Neuronal stem cell (in vitro differentiated cells): ENCODE results near the gene HOXA13.

Experiments
- DNase-seq: peaks from one replicate; pipeline ENCODE4 v3.0.0-alpha.2; 2013; ENCODE audit warnings: low spot score
- H2AFZ ChIP-seq: one replicate; pipeline ENCODE4 v1.6.1; 2013; ENCODE audit warnings: mild to moderate bottlenecking, low read length, inconsistent platforms
- H2AK5ac ChIP-seq: 2 replicates; pipeline ENCODE4 v1.6.1; 2013; ENCODE audit warnings: low read depth, mild to moderate bottlenecking, inconsistent platforms, low read length, moderate library complexity, mixed read lengths
- H2BK120ac ChIP-seq: 2 replicates; pipeline ENCODE4 v1.6.1; 2013; ENCODE audit warnings: low read depth, mild to moderate bottlenecking, inconsistent platforms, low read length, moderate library complexity, mixed read lengths
- H2BK12ac ChIP-seq: one replicate; pipeline ENCODE4 v1.6.1; 2013; ENCODE audit warnings: low read length, inconsistent platforms
- H2BK15ac ChIP-seq: 2 replicates; pipeline ENCODE4 v1.6.1; 2013; ENCODE audit warnings: mild to moderate bottlenecking, low read length, inconsistent platforms, mixed read lengths
- H2BK5ac ChIP-seq: one replicate; pipeline ENCODE4 v1.6.1; 2013; ENCODE audit warnings: inconsistent platforms, mild to moderate bottlenecking, low read length, moderate library complexity
- H3K14ac ChIP-seq: one replicate; pipeline ENCODE4 v1.6.1; 2013; ENCODE audit warnings: low read length, inconsistent platforms
- H3K18ac ChIP-seq: 2 replicates; pipeline ENCODE4 v1.6.1; 2013; ENCODE audit warnings: low read length, inconsistent platforms
- H3K23ac ChIP-seq: 2 replicates; pipeline ENCODE4 v1.6.1; 2013; ENCODE audit warnings: low read depth, mild to moderate bottlenecking, mixed read lengths, low read length, inconsistent platforms; ENCODE audit not compliant: poor library complexity
- H3K27ac ChIP-seq: replicated peaks from 3 replicates; pipeline ENCODE4 v1.5.1; 2013; ENCODE audit warnings: low read length, inconsistent platforms
- H3K27me3 ChIP-seq, 3 experiments: 2 replicates each; pipeline ENCODE4 v1.6.1; 2013; ENCODE audit warnings: low read length in 3 of 3, mild to moderate bottlenecking in 2 of 3, inconsistent platforms in 1 of 3, low read depth in 1 of 3, mixed read lengths in 1 of 3, moderate library complexity in 1 of 3; ENCODE audit not compliant: control insufficient read depth in 3 of 3, insufficient read depth in 3 of 3
- H3K36me3 ChIP-seq, 2 donors: replicated peaks in 1 of 2; 2 replicates each; pipeline ENCODE4 v1.6.1; 2013; ENCODE audit warnings: low read length in 2 of 2; ENCODE audit not compliant: control insufficient read depth in 2 of 2, insufficient read depth in 2 of 2
- H3K4ac ChIP-seq: 2 replicates; pipeline ENCODE4 v1.6.1; 2013; ENCODE audit warnings: inconsistent platforms, mild to moderate bottlenecking, low read length, moderate library complexity
- H3K4me1 ChIP-seq, 2 donors: 1 replicate in 1 of 2; 2 replicates in 1 of 2; pipeline ENCODE4 v1.6.1; 2013; ENCODE audit warnings: low read length in 2 of 2, low read depth in 1 of 2; ENCODE audit not compliant: control insufficient read depth in 2 of 2, insufficient read depth in 1 of 2
- H3K4me2 ChIP-seq: one replicate; pipeline ENCODE4 v1.6.1; 2013; ENCODE audit warnings: mild to moderate bottlenecking, low read length, inconsistent platforms; ENCODE audit not compliant: insufficient read depth, poor library complexity, severe bottlenecking
- H3K4me3 ChIP-seq, 2 donors: 2 replicates each; pipeline ENCODE4 v1.5.1; 2013; ENCODE audit warnings: low read length in 2 of 2, mild to moderate bottlenecking in 2 of 2, inconsistent platforms in 1 of 2, moderate library complexity in 1 of 2
- H3K79me1 ChIP-seq: one replicate; pipeline ENCODE4 v1.6.1; 2013; ENCODE audit warnings: low read depth, mild to moderate bottlenecking, inconsistent platforms, low read length, moderate library complexity
- H3K9ac ChIP-seq: one replicate; pipeline ENCODE4 v1.6.1; 2013; ENCODE audit warnings: mild to moderate bottlenecking, low read depth, low read length, inconsistent platforms; ENCODE audit not compliant: poor library complexity
- H3K9me3 ChIP-seq, 2 donors: replicated peaks in 1 of 2; 2 replicates each; pipeline versions ENCODE3 to v1.6.1; 2013; ENCODE audit warnings: low read length in 2 of 2, mild to moderate bottlenecking in 2 of 2, inconsistent platforms in 1 of 2, low read depth in 1 of 2, mixed read lengths in 1 of 2, moderate library complexity in 1 of 2; ENCODE audit not compliant: control insufficient read depth in 2 of 2, insufficient read depth in 1 of 2
- H4K8ac ChIP-seq: one replicate; pipeline ENCODE4 v1.6.1; 2013; ENCODE audit warnings: low read depth, mild to moderate bottlenecking, inconsistent platforms, low read length, moderate library complexity
- H4K91ac ChIP-seq: one replicate; pipeline ENCODE4 v1.6.1; 2013; ENCODE audit warnings: low read length, low read depth, mild to moderate bottlenecking, inconsistent platforms; ENCODE audit not compliant: poor library complexity
- WGBS, 2 donors: extraction: QIAGEN DNeasy Blood & Tissue Kit; methylation state at CpG; one replicate each; pipeline ENCODE4 v1.1.7; 2013; ENCODE audit warnings: missing lambda C conversion rate in 2 of 2, mixed read lengths in 1 of 2; ENCODE audit not compliant: insufficient read length in 2 of 2, insufficient replicate concordance in 1 of 2; ENCODE audit errors: extremely low coverage in 2 of 2; 5-methylcytosine and 5-hydroxymethylcytosine counted together

Gene HOXA13

DNA sequence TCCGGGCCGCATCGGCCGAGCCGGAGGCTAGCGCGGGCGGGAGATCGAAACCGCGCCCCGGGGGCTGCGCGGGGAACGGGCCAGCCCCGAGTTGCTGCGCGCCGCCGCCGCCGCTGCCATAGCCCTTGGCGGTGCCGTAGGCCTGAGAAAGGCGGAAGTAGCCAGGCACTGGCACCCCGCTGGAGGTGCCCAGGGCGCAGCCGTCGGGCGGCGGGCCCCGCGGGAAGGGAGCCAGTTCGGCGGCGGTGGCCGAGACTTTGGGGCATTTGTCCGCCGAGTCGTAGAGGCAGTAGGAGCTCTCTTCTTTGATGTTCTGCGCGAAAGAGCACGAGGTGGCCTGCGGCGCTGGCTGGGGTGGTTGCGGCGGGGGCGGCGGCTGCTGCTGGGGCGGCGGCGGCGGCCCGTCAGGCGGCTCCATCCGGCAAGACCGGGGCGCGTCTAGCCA is 26.4 kb downstream of the HOXA13 start:
- no peak overlapping the region for H2BK15ac ChIP-seq
- H4K8ac ChIP-seq, result no peak overlapping the region
- peaks cover 0 to 16% of the 10 kb centered on the region in 2 donors for H3K9me3 ChIP-seq
- H3K27me3 ChIP-seq, result peaks cover 75 to 99% (median 94%) of the 10 kb centered on the region in 3 experiments
- H3K4me2 ChIP-seq, result no peak overlapping the region
- H3K14ac ChIP-seq, result no peak overlapping the region
- H3K79me1 ChIP-seq, result no peaks in the 10 kb centered on the region
- no peak overlapping the region for H3K4ac ChIP-seq
- no peak overlapping the region for H4K91ac ChIP-seq
- no peak overlapping the region for H2AK5ac ChIP-seq
- no peaks in the 10 kb centered on the region for H3K36me3 ChIP-seq
- no peaks in the 10 kb centered on the region for H3K4me1 ChIP-seq
- H2BK12ac ChIP-seq, result no peak overlapping the region
- no CpG with 5 or more reads among the region's 59 CpGs for WGBS, 2 donors
- peak overlapping the region; percentile 85 for H2AFZ ChIP-seq
- H3K23ac ChIP-seq, result peak overlapping the region; percentile 80
- H3K27ac ChIP-seq, result no peak overlapping the region
- H3K18ac ChIP-seq, result no peak overlapping the region
- DNase-seq, result no peak
- no peak overlapping the region for H3K4me3 ChIP-seq
- no peak overlapping the region for H3K9ac ChIP-seq
- H2BK5ac ChIP-seq, result peak overlapping the region; percentile 39
- no peak overlapping the region for H2BK120ac ChIP-seq

DNA sequence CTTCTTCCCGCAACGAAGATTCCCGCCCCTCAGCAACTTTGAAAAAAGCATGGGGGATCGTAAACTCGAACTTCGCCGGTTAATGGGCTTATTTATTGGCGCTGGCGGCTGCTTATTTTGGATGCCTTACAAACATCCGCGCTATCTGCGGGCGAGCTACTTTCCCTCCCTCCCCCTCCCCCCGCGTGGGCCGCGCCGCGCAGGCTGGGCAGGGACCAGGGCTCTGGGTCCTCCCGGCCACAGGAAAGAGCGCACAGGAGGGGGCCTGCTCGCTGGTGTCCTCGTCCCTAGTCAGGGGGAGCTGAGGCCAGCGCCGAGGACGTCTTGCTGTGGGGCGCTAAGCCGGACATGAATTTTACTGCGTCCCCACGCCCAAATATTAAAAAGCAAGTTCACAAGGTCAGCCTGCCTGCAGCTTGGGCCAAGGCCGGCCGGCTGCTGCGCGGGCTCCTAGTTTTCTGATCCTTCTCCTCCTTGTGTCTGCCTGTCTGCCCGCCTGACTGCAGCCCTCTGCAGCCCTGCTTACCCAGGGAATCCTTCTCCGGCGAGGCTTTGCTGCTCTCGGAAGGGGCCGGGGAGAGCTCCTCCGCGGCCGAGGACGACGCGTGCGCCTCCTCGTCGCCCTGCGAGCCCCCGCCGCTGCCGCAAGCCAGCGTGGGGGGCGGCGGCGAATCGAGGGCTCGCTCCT is 26.9 kb downstream of the HOXA13 start:
- Histone ChIP-seq H3K79me1 (no peaks in the 10 kb centered on the region), H3K9ac (no peak overlapping the region), H3K4me1 (no peaks in the 10 kb centered on the region), H2BK15ac (no peak overlapping the region), H3K23ac (peak overlapping the region; percentile 70), H3K27me3 (peaks cover 80 to 99% (median 94%) of the 10 kb centered on the region in 3 experiments), H4K91ac (no peak overlapping the region), H3K9me3 (peaks cover 0 to 16% of the 10 kb centered on the region in 2 donors), H3K4ac (no peak overlapping the region), H3K18ac (no peak overlapping the region), H2AFZ (peak overlapping the region; percentile 85), H3K4me3 (no peak overlapping the region), H2BK120ac (no peak overlapping the region), H2BK12ac (no peak overlapping the region), H4K8ac (no peak overlapping the region), H3K27ac (no peak overlapping the region), H3K14ac (no peak overlapping the region), H2BK5ac (no peak overlapping the region), H3K36me3 (no peaks in the 10 kb centered on the region), H3K4me2 (peak overlapping the region; percentile 11), H2AK5ac (no peak overlapping the region)
- no CpG with 5 or more reads among the region's 58 CpGs for WGBS, 2 donors
- no peak for DNase-seq

DNA sequence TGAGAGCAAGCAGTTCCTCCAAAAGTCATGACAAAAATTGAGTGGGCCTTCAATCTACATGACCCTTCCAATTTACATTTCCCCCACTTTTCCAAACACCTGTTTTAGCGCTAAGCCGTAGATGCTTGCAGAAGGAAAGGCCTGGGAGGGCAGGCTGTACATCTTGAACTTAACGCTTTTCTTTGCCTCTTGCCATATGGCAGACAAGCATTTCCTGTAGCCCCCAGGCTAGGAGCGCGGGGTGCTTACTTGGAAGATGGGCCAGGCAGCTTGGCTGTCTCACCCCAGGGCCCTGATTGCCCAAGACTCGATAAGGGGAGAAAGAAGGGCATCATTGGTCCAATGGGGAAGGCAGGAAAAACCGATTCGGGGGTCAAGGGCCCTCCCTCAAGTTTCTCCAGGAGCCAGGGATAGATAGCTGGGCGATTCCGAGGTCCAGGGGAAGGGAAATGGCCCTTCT is 27.5 kb downstream of the HOXA13 start:
- no peak overlapping the region for H3K27ac ChIP-seq
- H3K14ac ChIP-seq, result no peak overlapping the region
- no peak overlapping the region for H3K4ac ChIP-seq
- H3K27me3 ChIP-seq, result peaks cover 81 to 99% (median 94%) of the 10 kb centered on the region in 3 experiments
- H3K79me1 ChIP-seq, result no peaks in the 10 kb centered on the region
- H2BK5ac ChIP-seq, result no peak overlapping the region
- H3K36me3 ChIP-seq, result no peaks in the 10 kb centered on the region
- no peaks in the 10 kb centered on the region for H3K4me1 ChIP-seq
- no peak for DNase-seq
- no peak overlapping the region for H3K9ac ChIP-seq
- no peak overlapping the region for H2BK12ac ChIP-seq
- no peak overlapping the region for H2AFZ ChIP-seq
- H4K91ac ChIP-seq, result no peak overlapping the region
- no peak overlapping the region for H3K23ac ChIP-seq
- H2BK15ac ChIP-seq, result no peak overlapping the region
- no peak overlapping the region for H2AK5ac ChIP-seq
- H2BK120ac ChIP-seq, result no peak overlapping the region
- H3K4me2 ChIP-seq, result no peak overlapping the region
- WGBS, 2 donors, result no CpG with 5 or more reads among the region's 10 CpGs
- no peak overlapping the region for H3K4me3 ChIP-seq
- peaks cover 0 to 16% of the 10 kb centered on the region in 2 donors for H3K9me3 ChIP-seq
- H4K8ac ChIP-seq, result no peak overlapping the region
- H3K18ac ChIP-seq, result no peak overlapping the region

DNA sequence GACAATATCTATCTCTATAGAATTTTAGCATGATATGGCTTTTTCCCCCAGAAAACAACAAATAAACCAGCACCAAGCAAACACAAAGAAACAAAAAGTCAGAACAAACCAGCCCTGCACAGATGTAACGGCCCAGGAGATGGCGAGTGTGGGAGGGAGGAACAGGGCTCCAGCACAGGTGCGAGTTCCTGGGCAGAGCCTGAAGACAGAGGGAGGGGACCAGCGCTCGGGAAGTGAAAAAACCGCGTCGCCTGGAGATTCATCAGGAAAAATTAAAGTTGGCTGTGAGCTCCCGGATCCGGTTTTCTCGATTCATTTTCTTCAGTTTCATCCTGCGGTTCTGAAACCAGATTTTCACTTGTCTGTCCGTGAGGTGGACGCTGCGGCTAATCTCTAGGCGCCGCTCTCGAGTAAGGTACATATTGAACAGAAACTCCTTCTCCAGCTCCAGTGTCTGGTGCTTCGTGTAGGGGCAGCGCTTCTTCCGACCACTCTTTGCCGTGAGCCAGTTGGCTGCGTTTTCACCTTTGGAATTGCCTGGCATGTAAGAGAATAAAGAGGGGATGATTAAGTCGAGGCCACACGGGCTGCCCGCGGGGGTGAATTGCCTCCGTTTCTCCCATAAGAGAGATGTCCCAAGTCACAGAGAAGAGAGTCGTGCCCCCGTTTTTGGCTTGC is 28.1 kb downstream of the HOXA13 start:
- no peak overlapping the region for H2AFZ ChIP-seq
- H3K79me1 ChIP-seq, result no peaks in the 10 kb centered on the region
- H3K4ac ChIP-seq, result no peak overlapping the region
- DNase-seq, result no peak
- no peak overlapping the region for H4K91ac ChIP-seq
- H2AK5ac ChIP-seq, result no peak overlapping the region
- WGBS, 2 donors, result no CpG with 5 or more reads among the region's 30 CpGs
- H3K4me2 ChIP-seq, result no peak overlapping the region
- no peak overlapping the region for H2BK5ac ChIP-seq
- H2BK120ac ChIP-seq, result no peak overlapping the region
- no peak overlapping the region for H4K8ac ChIP-seq
- H3K36me3 ChIP-seq, result no peaks in the 10 kb centered on the region
- peaks cover 0 to 16% of the 10 kb centered on the region in 2 donors for H3K9me3 ChIP-seq
- H2BK15ac ChIP-seq, result no peak overlapping the region
- no peak overlapping the region for H3K23ac ChIP-seq
- no peak overlapping the region for H3K14ac ChIP-seq
- H3K9ac ChIP-seq, result no peak overlapping the region
- peaks cover 83 to 99% (median 94%) of the 10 kb centered on the region in 3 experiments for H3K27me3 ChIP-seq
- no peak overlapping the region for H3K18ac ChIP-seq
- H3K27ac ChIP-seq, result no peak overlapping the region
- H2BK12ac ChIP-seq, result no peak overlapping the region
- no peak overlapping the region for H3K4me3 ChIP-seq
- no peaks in the 10 kb centered on the region for H3K4me1 ChIP-seq
